Dedifferentiated amniotic fluid mesenchymal stem cell (primary cell): ENCODE results near the gene BICC1.

Source experiments
- DNase-seq: peaks from one replicate; pipeline ENCODE4 v3.0.0-alpha.2; 2016; ENCODE audit errors: extremely low spot score

BICC1 gene

GRCh38 chr10:58516119-58516518 lies 3.4 kb downstream of the BICC1 start:
- DNase-seq, result no peak

DNA sequence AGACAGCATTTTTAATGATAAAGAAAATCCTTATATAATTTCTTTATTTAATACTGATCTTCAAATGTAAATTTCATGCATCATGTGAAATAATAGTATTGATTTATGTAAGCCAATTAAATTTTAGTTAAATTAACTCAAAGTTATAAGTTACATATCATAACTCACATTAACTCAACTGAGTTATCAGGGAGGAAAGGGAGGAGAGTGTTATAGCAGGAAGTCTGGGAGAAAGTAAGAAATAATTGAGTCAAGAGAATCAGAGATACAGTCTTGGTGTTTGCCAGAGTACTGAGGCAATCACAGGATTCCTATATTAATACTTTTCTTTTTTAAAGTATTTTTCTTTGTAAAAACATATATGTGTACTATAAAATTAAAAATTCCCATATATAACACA lies 4.0 kb downstream of the BICC1 start:
- no peak for DNase-seq

DNA sequence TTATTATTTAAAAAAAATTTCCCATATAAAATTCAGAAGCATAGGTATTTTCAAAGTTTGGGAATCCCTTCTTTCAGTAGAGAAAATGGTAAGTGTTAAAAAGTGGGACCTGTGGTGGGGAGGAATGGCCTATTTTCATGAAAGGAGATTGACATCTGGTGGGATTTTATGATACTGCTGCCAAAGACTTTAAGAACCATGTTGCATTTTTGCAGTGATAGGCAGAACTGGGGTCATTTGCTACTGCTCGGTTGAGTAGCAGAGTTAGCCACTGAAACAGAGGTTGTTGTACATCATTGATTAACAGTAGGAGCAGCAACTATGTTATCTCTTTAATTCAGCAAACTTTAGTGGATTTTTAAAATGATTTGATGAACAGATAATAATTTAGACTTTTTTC lies 4.4 kb downstream of the BICC1 start:
- no peak for DNase-seq

- DNase-seq, result no peak
Measured at GRCh38 chr10:58517491-58518355, 5.1 kb downstream of the BICC1 start.

GRCh38 chr10:58518775-58519174 lies 6.1 kb downstream of the BICC1 start:
- DNase-seq, result no peak

DNA sequence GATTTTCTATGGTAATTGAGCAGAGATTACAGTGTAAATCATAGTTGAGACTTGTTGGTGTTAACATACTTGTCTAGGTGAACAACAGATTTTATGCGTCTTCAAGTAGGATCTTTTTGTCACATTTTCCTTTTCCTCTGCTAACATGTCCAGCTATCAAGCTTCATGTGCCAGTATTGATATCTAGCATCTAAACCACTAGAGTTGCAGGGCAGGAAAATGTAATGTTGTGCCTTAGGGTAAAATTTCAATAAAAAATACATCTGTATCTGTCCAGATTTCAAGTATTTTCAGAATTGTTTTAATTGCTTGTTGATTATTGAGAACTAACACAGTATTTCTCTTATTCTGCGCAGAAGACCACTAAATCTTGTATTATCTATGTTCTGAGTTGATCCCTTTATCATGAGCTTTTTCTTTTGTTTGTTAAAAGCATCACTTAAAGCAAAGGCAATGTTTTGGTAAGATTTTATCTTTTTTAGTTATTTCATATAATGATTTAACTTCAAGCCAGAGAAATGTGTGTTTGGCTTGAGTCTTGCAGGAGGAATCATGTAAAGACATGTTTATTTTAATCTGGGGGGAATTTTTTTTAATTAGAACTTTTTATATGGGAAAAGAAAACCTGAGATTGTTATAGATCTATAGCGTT lies 16.5 kb downstream of the BICC1 start:
- DNase-seq, result no peak

- peak; percentile 67 for DNase-seq
Measured at GRCh38 chr10:58531084-58531695, 18.5 kb downstream of the BICC1 start.

- DNase-seq, result no peak
Measured at GRCh38 chr10:58535311-58535710, 22.6 kb downstream of the BICC1 start.

- DNase-seq, result no peak
Measured at GRCh38 chr10:58543141-58543540, 30.5 kb downstream of the BICC1 start.

GRCh38 chr10:58544135-58544534 lies 31.5 kb downstream of the BICC1 start:
- peak; percentile 61 for DNase-seq

GRCh38 chr10:58545427-58545826 lies 32.8 kb downstream of the BICC1 start:
- no peak for DNase-seq

DNA sequence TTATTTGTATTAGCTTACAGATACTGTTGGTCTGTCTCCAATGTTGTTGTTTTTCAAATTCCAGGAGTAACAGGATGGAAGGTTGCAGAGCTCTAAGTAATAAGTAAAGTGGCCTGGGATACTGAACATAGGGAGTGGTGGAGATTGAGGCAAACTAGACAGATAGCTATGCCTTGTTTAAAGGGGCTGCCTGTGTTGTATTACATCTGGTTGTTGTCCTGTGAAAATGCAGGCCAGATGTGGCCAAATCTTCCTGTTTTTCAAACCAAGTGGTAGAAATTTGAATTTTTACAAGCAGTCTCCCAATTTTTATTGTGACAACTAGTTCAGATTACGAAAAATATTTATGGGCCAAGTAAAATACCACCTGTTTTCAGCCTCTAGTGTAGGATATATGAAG lies 33.5 kb downstream of the BICC1 start:
- no peak for DNase-seq

- DNase-seq, result no peak
Measured at GRCh38 chr10:58546722-58547445, 34.2 kb downstream of the BICC1 start.

- no peak for DNase-seq
Measured at GRCh38 chr10:58547963-58548362, 35.3 kb downstream of the BICC1 start.

DNA sequence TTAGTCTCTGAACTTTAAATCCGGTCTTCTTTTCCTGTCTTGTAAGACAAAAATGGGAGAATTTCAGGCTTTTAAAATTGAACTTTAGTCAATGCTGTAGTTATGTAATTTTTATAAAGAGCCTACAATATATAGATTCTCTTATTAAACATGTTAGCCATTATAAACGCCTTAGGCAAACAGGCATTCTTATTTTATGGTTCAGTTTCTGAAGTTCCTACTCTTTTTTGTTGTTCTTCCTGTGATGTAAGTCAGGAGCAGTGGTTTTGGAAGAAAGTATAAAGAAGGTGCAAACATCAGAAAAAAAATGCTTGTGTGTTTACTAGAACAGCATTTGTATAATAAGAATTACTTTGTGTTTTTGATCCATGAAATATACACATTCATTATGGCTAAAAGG lies 41.6 kb downstream of the BICC1 start:
- DNase-seq, result no peak

DNA sequence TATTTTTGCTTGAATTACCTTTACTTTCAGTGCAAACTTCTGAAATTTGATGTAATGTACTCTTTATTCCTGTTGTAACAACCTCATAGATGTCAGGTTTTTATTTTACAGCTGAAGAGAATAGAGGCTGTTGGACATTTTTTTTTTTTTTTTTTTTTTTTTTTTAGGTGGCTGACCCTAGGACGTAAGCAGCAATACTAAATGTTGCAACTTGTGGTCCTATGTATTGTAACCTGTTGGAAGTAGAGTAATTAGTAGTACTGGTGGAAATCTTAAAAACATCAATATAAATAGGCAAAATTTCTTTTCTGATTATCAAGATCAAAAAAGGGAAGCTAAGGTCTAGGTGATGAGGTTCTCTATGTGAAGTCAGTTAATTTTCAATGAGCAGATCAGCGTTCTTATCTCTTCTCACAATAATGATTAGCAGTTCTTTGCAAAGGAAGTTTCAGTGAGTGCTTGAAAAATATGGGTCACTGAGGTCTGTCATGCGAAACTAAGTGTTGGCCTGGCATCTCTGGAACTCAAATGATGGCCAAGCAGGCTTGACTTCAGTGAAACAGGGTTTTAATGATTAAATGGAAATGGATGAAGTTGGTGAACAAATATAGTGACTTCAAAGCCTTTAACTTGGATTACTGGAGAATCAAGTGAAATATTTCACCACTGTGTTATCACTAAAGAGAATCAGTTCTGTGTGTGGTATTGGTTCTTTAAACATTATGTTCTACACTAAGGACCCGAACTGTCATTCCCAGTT lies 42.7 kb downstream of the BICC1 start:
- no peak for DNase-seq

GRCh38 chr10:58555930-58556311 lies 43.2 kb downstream of the BICC1 start:
- DNase-seq, result no peak

DNA sequence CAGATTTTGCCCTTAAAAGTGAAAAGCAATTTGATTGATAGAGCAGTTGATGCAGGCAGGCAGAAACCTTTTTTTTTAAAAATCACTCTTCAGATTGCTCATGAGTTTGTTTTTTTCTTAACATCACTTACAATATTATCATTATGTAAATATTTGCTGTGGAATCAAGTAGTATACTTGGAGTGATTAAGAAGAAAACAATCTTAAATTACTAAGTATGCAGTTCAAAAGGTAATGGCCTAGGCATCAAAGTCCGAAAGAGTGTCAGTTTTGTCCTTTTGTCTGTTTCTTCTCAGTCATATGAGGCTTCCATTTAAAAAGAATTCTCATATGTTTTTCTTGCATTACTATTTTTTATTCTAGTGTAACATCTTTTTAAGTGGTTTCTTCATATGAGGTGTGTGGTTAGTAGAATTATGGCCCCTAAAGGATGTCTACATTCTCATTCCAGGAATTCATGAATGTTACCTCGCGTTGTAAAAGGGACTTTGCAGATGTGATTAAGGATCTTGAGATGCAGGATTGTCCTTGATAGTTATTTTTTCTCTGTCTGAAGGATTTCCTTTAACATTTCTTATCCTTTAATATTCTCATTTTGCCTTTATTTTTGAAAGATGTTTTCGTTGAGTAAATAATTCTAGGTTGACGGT lies 44.0 kb downstream of the BICC1 start:
- no peak for DNase-seq

GRCh38 chr10:58557714-58558113 lies 45.0 kb downstream of the BICC1 start:
- no peak for DNase-seq

DNA sequence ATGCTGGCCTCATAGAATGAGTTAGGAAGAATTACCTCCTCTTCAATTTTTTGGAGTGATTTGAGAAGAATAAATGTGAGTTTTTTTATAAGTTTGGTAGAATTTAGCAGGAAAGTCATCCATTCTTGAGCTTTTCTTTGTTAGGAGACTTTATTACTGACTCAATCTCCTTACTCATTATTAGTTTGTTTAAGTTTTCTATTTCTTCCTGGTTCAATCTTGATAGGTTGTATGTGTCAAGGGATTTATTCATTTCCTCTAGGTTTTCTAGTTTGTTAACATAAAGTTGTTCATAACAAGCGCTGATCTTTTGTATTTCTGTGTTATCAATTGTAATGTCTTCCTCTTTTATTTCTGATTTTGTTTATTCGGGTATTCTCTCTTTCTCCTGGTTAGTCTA lies 47.4 kb downstream of the BICC1 start:
- DNase-seq, result no peak

- no peak for DNase-seq
Measured at GRCh38 chr10:58565271-58565670, 52.6 kb downstream of the BICC1 start.
